ENCODE measurements around the gene HSFX4.
"Not testable (repeated sequence)": the region's sequence is repeated elsewhere in the genome, so short reads cannot be mapped to it uniquely, and the experiment has no call there.

- TF ChIP-seq CTCF (IDR thresholded peaks at IDR 0.05); POLR2AphosphoS5 (IDR thresholded peaks at IDR 0.05; ENCODE audit: low read depth, low read length); TCF7L2 (IDR thresholded peaks at IDR 0.05; ENCODE audit: low read depth, low read length); REST (IDR thresholded peaks at IDR 0.05; ENCODE audit: insufficient read depth in 1 of 2, low read depth in 2 of 2, low read length in 1 of 2); SIN3A (IDR thresholded peaks at IDR 0.05; ENCODE audit: borderline replicate concordance, insufficient read depth, low read depth, low read length): not testable (repeated sequence)
Observed at GRCh38 chrX:149890828-149891227, 38.5 kb upstream of the HSFX4 start.

All from Panc1 (cell line).